Hair follicle dermal papilla cell (primary cell): ENCODE results near the gene SYT12. TPM values are rescaled to one million over a fixed set of nuclear protein-coding genes. Genes with fewer than 3 reads are reported as not detected.

Source experiments
- total RNA-seq: library from RNA; depleted of rRNA; stranded (reverse); fragments of >200 nt; gene quantifications from 2 replicates; pipeline ENCODE4 v1.2.3, GENCODE V29; 2012

Gene SYT12
- under 0.01 and 0.49 TPM in 2 replicates for total RNA-seq

GRCh38 chr11:67022961-67023956 is at the start of gene SYT12:
Gene SYT12 (plus strand): TSS chr11:67023134. CDS start chr11:67030145, 7,011 bp downstream.

GRCh38 chr11:66974724-66975404 is 48.1 kb upstream of the SYT12 start, which contains the start of gene C11orf86:
Gene C11orf86 (plus strand): TSS chr11:66975304. CDS start chr11:66975363, 59 bp downstream.

GRCh38 chr11:67056267-67057204 is 33.6 kb downstream of the SYT12 start, which contains the start of gene RHOD:
Gene RHOD (plus strand): TSS chr11:67056847. CDS start chr11:67056903, 56 bp downstream.

Other genes with a start within 250 kb of the SYT12 start
- gene RCE1, start 179.7 kb upstream of the SYT12 start, total RNA-seq: 12.1 and 16.1 TPM in 2 replicates
- 24.2 and 28.3 TPM in 2 replicates for gene LRFN4, start 166.1 kb upstream of the SYT12 start, total RNA-seq
- gene PC, start 64.8 kb upstream of the SYT12 start, total RNA-seq: 45.7 and 49.7 TPM in 2 replicates
- gene C11orf86, start 47.8 kb upstream of the SYT12 start, total RNA-seq: not detected in 2 replicates
- 16.7 and 27.1 TPM in 2 replicates for gene RHOD, start 33.7 kb downstream of the SYT12 start, total RNA-seq
- 57.1 and 72.7 TPM in 2 replicates for gene KDM2A, start 96.1 kb downstream of the SYT12 start, total RNA-seq
- gene GRK2, start 243.3 kb downstream of the SYT12 start, total RNA-seq: 38.4 and 44.3 TPM in 2 replicates